Stimulated activated CD4-positive, alpha-beta T cell treated with anti-CD3 and anti-CD28 coated beads, TNF-alpha, amount 100 ng/mL, for 48 hours (primary cell): ENCODE measurements around the gene ZYX.

Experiments
- DNase-seq, 3 donors: peaks; one replicate each; pipeline ENCODE4 v3.0.0-alpha.2; 2020; ENCODE audit warnings: low read depth in 3 of 3

Gene ZYX

GRCh38 chr7:143380646-143381426, at the start of gene ZYX:
ZYX (plus strand) TSS chr7:143381345; CDS start chr7:143381572, 227 bp downstream.
- peak; percentile 73 to 91 (median 73) for DNase-seq

GRCh38 chr7:143334244-143334643, 46.9 kb upstream of the ZYX start:
- no peak for DNase-seq

- DNase-seq, result no peak
Measured at GRCh38 chr7:143337216-143337615, 43.9 kb upstream of the ZYX start.

- no peak for DNase-seq
Measured at GRCh38 chr7:143341842-143342241, 39.3 kb upstream of the ZYX start.

- DNase-seq, result no peak
Measured at GRCh38 chr7:143343596-143343995, 37.5 kb upstream of the ZYX start.

GRCh38 chr7:143345428-143345900, 35.7 kb upstream of the ZYX start:
- DNase-seq, result peak; percentile 40 to 67 (median 49)

GRCh38 chr7:143346018-143346417, 35.1 kb upstream of the ZYX start:
- DNase-seq, result no peak

- no peak for DNase-seq
Measured at GRCh38 chr7:143347950-143348349, 33.2 kb upstream of the ZYX start.

- no peak for DNase-seq
Measured at GRCh38 chr7:143351060-143351459, 30.1 kb upstream of the ZYX start.

- DNase-seq, result no peak
Measured at GRCh38 chr7:143351574-143351973, 29.6 kb upstream of the ZYX start.

- no peak for DNase-seq
Measured at GRCh38 chr7:143352531-143353002, 28.6 kb upstream of the ZYX start.

- DNase-seq, result no peak
Measured at GRCh38 chr7:143354376-143354775, 26.8 kb upstream of the ZYX start.

GRCh38 chr7:143354965-143355364, 26.2 kb upstream of the ZYX start:
- no peak for DNase-seq

GRCh38 chr7:143355450-143356385, 25.4 kb upstream of the ZYX start:
- DNase-seq, result no peak

- no peak for DNase-seq
Measured at GRCh38 chr7:143356414-143357050, 24.6 kb upstream of the ZYX start.

- no peak for DNase-seq
Measured at GRCh38 chr7:143358626-143359025, 22.5 kb upstream of the ZYX start.

- DNase-seq, result no peak
Measured at GRCh38 chr7:143359771-143360353, 21.3 kb upstream of the ZYX start.

- DNase-seq, result no peak
Measured at GRCh38 chr7:143360788-143361551, 20.2 kb upstream of the ZYX start.

GRCh38 chr7:143361552-143362130, 19.5 kb upstream of the ZYX start:
- no peak for DNase-seq
